CD8-positive, alpha-beta memory T cell (primary cell): ENCODE measurements around the gene DSCAM. TPM values are rescaled to one million over a fixed set of nuclear protein-coding genes. Genes with fewer than 3 reads are reported as not detected.

ENCODE experiments used
- CTCF ChIA-PET: fragments of 350-600 bp; sonication (Branson Sonifier 250); formaldehyde crosslinking; loops from one replicate; lab custom pipeline; 2021; ENCODE audit warnings: antibody characterized with exemption; lab: Charles Lee
- POLR2A ChIA-PET: fragments of 350-600 bp; sonication (Branson Sonifier 250); formaldehyde crosslinking; loops from one replicate; lab custom pipeline; 2021; ENCODE audit warnings: antibody characterized with exemption; lab: Charles Lee
- DNase-seq, 5 donors: peaks; one replicate each; pipeline versions ENCODE4 v3.0.0 to v3.0.0-alpha.2; 2020 to 2022; ENCODE audit warnings: mixed read lengths in 1 of 5
- H3K27ac ChIP-seq: one replicate; pipeline ENCODE4 v1.7.0; 2013; ENCODE audit warnings: low read depth, mild to moderate bottlenecking, low read length, moderate library complexity
- H3K27me3 ChIP-seq: 2 replicates; pipeline ENCODE4 v1.7.0; 2013; ENCODE audit warnings: low read length, mild to moderate bottlenecking; ENCODE audit not compliant: insufficient read depth, poor library complexity, severe bottlenecking
- H3K36me3 ChIP-seq: 2 replicates; pipeline ENCODE4 v1.7.0; 2013; ENCODE audit warnings: mild to moderate bottlenecking, low read length, moderate library complexity; ENCODE audit not compliant: insufficient read depth
- H3K4me1 ChIP-seq: 2 replicates; pipeline ENCODE4 v1.7.0; 2013; ENCODE audit warnings: mild to moderate bottlenecking, low read length, moderate library complexity; ENCODE audit not compliant: insufficient read depth
- H3K4me3 ChIP-seq: 2 replicates; pipeline ENCODE4 v1.7.0; 2013; ENCODE audit warnings: mild to moderate bottlenecking, low read length
- H3K9me3 ChIP-seq: 2 replicates; pipeline ENCODE4 v1.7.0; 2013; ENCODE audit warnings: mild to moderate bottlenecking, low read length
- H3K27ac Mint-ChIP-seq, 8 donors: one replicate each; pipeline ENCODE4 v1.8.0; 2020 to 2021; ENCODE audit warnings: mixed read lengths in 8 of 8, mild to moderate bottlenecking in 6 of 8, inconsistent platforms in 3 of 8, moderate library complexity in 3 of 8
- H3K27me3 Mint-ChIP-seq, 2 donors: one replicate each; pipeline ENCODE4 v1.8.0; 2020 to 2021; ENCODE audit warnings: mixed read lengths in 2 of 2, mild to moderate bottlenecking in 1 of 2, moderate library complexity in 1 of 2
- H3K36me3 Mint-ChIP-seq, 3 donors: one replicate each; pipeline ENCODE4 v1.8.0; 2020 to 2021; ENCODE audit warnings: mixed read lengths in 3 of 3, inconsistent platforms in 1 of 3, mild to moderate bottlenecking in 1 of 3
- H3K4me1 Mint-ChIP-seq, 3 donors: one replicate each; pipeline ENCODE4 v1.8.0; 2020 to 2021; ENCODE audit warnings: mixed read lengths in 3 of 3, inconsistent platforms in 1 of 3, mild to moderate bottlenecking in 1 of 3
- H3K4me3 Mint-ChIP-seq, 7 donors: one replicate each; pipeline ENCODE4 v1.8.0; 2020 to 2021; ENCODE audit warnings: mixed read lengths in 7 of 7, mild to moderate bottlenecking in 6 of 7, moderate library complexity in 4 of 7, inconsistent platforms in 2 of 7
- H3K9me3 Mint-ChIP-seq, 5 donors: one replicate each; pipeline ENCODE4 v1.8.0; 2020 to 2022; ENCODE audit warnings: mixed read lengths in 5 of 5, mild to moderate bottlenecking in 3 of 5, moderate library complexity in 2 of 5, inconsistent platforms in 1 of 5
- polyA plus RNA-seq: library from polyadenylated mRNA; unstranded; fragments of 300-500 nt; fragmentation: Illumina TruSeq; gene quantifications from one replicate; pipeline ENCODE4 v1.2.3, GENCODE V29; 2021
- total RNA-seq, 2 experiments: library from RNA; stranded (reverse); gene quantifications; one replicate each; pipeline ENCODE4 v1.2.3, GENCODE V29; 2021

The DSCAM gene
- total and polyA plus RNA-seq, 3 experiments from 2014 or later: not detected

DNA sequence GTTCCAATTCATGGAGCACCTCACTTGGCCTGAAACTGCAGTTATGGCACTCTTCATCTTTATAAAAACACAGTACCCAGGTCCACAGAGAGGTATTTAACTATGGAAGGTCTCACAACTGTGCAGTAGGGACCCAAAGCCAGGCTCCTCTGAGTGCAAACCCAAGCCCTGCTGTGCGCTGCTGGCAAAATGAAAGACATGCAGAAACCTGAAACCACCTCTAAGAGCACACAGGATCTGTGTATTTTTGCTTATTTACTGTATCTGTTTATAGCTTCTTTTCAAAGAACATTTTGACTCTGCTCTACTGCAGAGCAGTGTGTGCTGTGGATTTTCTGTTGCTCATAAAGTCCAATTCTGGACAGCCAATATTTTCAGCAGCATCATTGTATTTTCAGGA is 166.6 kb downstream of the DSCAM start:
- no peak for DNase-seq
- no peaks in the 10 kb centered on the region for H3K27me3 Mint-ChIP-seq
- Histone ChIP-seq H3K4me3 (no peak overlapping the region), H3K4me1 (no peaks in the 10 kb centered on the region), H3K27ac (no peak overlapping the region), H3K9me3 (no peaks in the 10 kb centered on the region), H3K36me3 (no peaks in the 10 kb centered on the region), H3K27me3 (no peaks in the 10 kb centered on the region)
- H3K4me1 Mint-ChIP-seq: no peaks in the 10 kb centered on the region
- no peak overlapping the region for H3K27ac Mint-ChIP-seq
- H3K36me3 Mint-ChIP-seq: no peaks in the 10 kb centered on the region
- peaks cover 11 to 15% (median 13%) of the 10 kb centered on the region in 5 donors for H3K9me3 Mint-ChIP-seq
- POLR2A ChIA-PET: no interaction called here
- H3K4me3 Mint-ChIP-seq: no peak overlapping the region
- CTCF ChIA-PET: interaction anchor here (0.6 kb wide), 1 partner anchor 25 kb away, joined by 3 read pairs; no protein-coding TSS in a partner anchor

- Mint-ChIP-seq H3K4me1 (no peaks in the 10 kb centered on the region), H3K9me3 (peaks cover 11 to 14% (median 12%) of the 10 kb centered on the region in 5 donors), H3K27me3 (peaks cover 0 to 1% of the 10 kb centered on the region in 2 donors), H3K36me3 (no peaks in the 10 kb centered on the region), H3K27ac (no peak overlapping the region), H3K4me3 (no peak overlapping the region)
- no peaks in the 10 kb centered on the region for H3K4me1 ChIP-seq
- no peaks in the 10 kb centered on the region for H3K27me3 ChIP-seq
- no peak for DNase-seq
- H3K9me3 ChIP-seq: no peaks in the 10 kb centered on the region
- H3K27ac ChIP-seq: no peak overlapping the region
- H3K36me3 ChIP-seq: no peaks in the 10 kb centered on the region
- ChIA-PET CTCF (no interaction called here), POLR2A (no interaction called here)
- no peak overlapping the region for H3K4me3 ChIP-seq
These were observed 168.2 kb downstream of the DSCAM start for GRCh38 chr21:40678681-40679284.

DNA sequence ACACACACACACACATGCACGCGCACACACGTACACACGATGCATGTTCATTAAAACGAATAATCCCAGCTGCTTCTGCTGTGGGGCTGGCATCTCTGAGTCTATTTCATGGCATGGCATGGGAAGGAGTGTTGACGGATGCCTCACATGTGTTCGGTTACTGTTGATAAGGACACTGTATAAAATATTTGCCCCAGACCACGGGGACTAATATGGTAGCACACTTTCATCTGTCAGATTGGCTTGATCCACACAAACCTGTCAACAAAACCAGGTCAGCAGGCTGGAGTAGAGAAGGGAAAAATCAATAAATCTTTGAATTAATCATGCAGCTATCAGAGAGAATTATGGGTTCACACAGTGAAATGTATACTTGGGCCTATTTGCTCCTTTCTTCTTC is 171.9 kb downstream of the DSCAM start:
- Mint-ChIP-seq H3K27me3 (peaks cover 0 to 1% of the 10 kb centered on the region in 2 donors), H3K36me3 (no peaks in the 10 kb centered on the region), H3K9me3 (peaks cover 0 to 3% (median 2%) of the 10 kb centered on the region in 5 donors), H3K27ac (no peak overlapping the region), H3K4me3 (no peak overlapping the region), H3K4me1 (no peaks in the 10 kb centered on the region)
- Histone ChIP-seq H3K27me3 (no peaks in the 10 kb centered on the region), H3K4me1 (no peaks in the 10 kb centered on the region), H3K27ac (no peak overlapping the region), H3K36me3 (no peaks in the 10 kb centered on the region), H3K4me3 (no peak overlapping the region), H3K9me3 (no peaks in the 10 kb centered on the region)
- CTCF ChIA-PET: no interaction called here
- POLR2A ChIA-PET: no interaction called here
- no peak for DNase-seq

GRCh38 chr21:40672602-40673001 is 174.4 kb downstream of the DSCAM start:
- ChIA-PET CTCF (no interaction called here), POLR2A (no interaction called here)
- no peak overlapping the region for H3K4me3 ChIP-seq
- no peaks in the 10 kb centered on the region for H3K9me3 ChIP-seq
- Mint-ChIP-seq H3K27ac (peak overlapping the region in 1 of 8 donors; percentile 4), H3K4me1 (no peaks in the 10 kb centered on the region), H3K4me3 (no peak overlapping the region), H3K27me3 (peaks cover 0 to 1% of the 10 kb centered on the region in 2 donors), H3K9me3 (peaks cover 0 to 3% (median 2%) of the 10 kb centered on the region in 5 donors), H3K36me3 (no peaks in the 10 kb centered on the region)
- no peaks in the 10 kb centered on the region for H3K4me1 ChIP-seq
- H3K36me3 ChIP-seq: no peaks in the 10 kb centered on the region
- H3K27ac ChIP-seq: no peak overlapping the region
- DNase-seq: no peak
- no peaks in the 10 kb centered on the region for H3K27me3 ChIP-seq

- Mint-ChIP-seq H3K27me3 (peaks cover 0 to 1% of the 10 kb centered on the region in 2 donors), H3K27ac (no peak overlapping the region), H3K4me3 (no peak overlapping the region), H3K9me3 (peaks cover 2 to 6% (median 4%) of the 10 kb centered on the region in 5 donors), H3K4me1 (no peaks in the 10 kb centered on the region), H3K36me3 (no peaks in the 10 kb centered on the region)
- DNase-seq: no peak
- Histone ChIP-seq H3K36me3 (no peaks in the 10 kb centered on the region), H3K9me3 (no peaks in the 10 kb centered on the region), H3K27ac (no peak overlapping the region), H3K4me1 (no peaks in the 10 kb centered on the region), H3K27me3 (no peaks in the 10 kb centered on the region), H3K4me3 (no peak overlapping the region)
- ChIA-PET CTCF (no interaction called here), POLR2A (no interaction called here)
These were observed 175.2 kb downstream of the DSCAM start for GRCh38 chr21:40671716-40672115.

DNA sequence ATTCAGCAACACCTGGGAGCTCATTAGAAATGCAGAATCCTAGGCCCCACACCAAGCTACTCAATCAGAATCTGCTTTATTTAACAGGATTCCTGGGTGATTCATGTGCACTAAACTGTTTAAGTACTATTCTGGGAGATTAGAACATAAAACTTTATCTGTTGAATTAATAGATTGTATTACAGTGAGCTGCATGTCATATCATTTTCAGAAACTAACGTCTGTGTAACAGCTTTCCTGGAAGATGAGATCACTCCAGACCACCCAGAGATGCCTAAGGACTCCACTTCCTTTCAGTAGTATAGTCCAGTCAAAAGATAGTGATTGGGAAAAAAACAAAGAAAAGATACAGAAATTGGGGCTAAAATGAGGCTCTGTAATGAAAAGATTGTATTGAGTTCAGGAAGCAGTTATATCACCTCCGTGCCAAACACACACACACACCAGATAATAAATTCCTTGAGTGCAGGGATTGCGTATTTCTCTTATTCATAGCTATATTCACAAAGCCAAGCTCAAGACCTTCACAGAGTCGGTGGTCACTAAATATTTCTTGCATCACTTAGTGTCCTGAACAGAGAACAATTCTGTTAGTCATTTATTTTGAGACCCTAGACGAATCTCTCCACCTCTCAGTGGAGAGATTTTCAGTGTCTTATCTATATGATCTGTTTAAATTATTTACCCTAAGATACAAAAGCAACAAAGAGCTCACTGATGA is 178.2 kb downstream of the DSCAM start:
- Histone ChIP-seq H3K27me3 (no peaks in the 10 kb centered on the region), H3K36me3 (no peaks in the 10 kb centered on the region), H3K4me1 (no peaks in the 10 kb centered on the region), H3K27ac (no peak overlapping the region), H3K4me3 (no peak overlapping the region), H3K9me3 (no peaks in the 10 kb centered on the region)
- no peaks in the 10 kb centered on the region for H3K36me3 Mint-ChIP-seq
- ChIA-PET POLR2A (no interaction called here), CTCF (no interaction called here)
- no peak for DNase-seq
- H3K4me1 Mint-ChIP-seq: no peaks in the 10 kb centered on the region
- no peaks in the 10 kb centered on the region for H3K27me3 Mint-ChIP-seq
- no peak overlapping the region for H3K27ac Mint-ChIP-seq
- peaks cover 0 to 10% (median 4%) of the 10 kb centered on the region in 5 donors for H3K9me3 Mint-ChIP-seq
- no peak overlapping the region for H3K4me3 Mint-ChIP-seq

GRCh38 chr21:40667967-40668366 is 179.0 kb downstream of the DSCAM start:
- DNase-seq: no peak
- H3K9me3 ChIP-seq: no peaks in the 10 kb centered on the region
- H3K4me3 ChIP-seq: no peak overlapping the region
- Mint-ChIP-seq H3K36me3 (no peaks in the 10 kb centered on the region), H3K27ac (no peak overlapping the region), H3K9me3 (peaks cover 0 to 10% (median 4%) of the 10 kb centered on the region in 5 donors), H3K4me1 (no peaks in the 10 kb centered on the region), H3K27me3 (no peaks in the 10 kb centered on the region), H3K4me3 (no peak overlapping the region)
- H3K27me3 ChIP-seq: no peaks in the 10 kb centered on the region
- H3K4me1 ChIP-seq: no peaks in the 10 kb centered on the region
- ChIA-PET POLR2A (no interaction called here), CTCF (no interaction called here)
- H3K27ac ChIP-seq: no peak overlapping the region
- H3K36me3 ChIP-seq: no peaks in the 10 kb centered on the region

- H3K36me3 Mint-ChIP-seq: no peaks in the 10 kb centered on the region
- DNase-seq: no peak
- Histone ChIP-seq H3K9me3 (no peaks in the 10 kb centered on the region), H3K36me3 (no peaks in the 10 kb centered on the region), H3K27me3 (no peaks in the 10 kb centered on the region), H3K4me1 (no peaks in the 10 kb centered on the region), H3K4me3 (no peak overlapping the region), H3K27ac (no peak overlapping the region)
- no peak overlapping the region for H3K27ac Mint-ChIP-seq
- POLR2A ChIA-PET: no interaction called here
- no peaks in the 10 kb centered on the region for H3K4me1 Mint-ChIP-seq
- H3K4me3 Mint-ChIP-seq: no peak overlapping the region
- peaks cover 0 to 14% (median 4%) of the 10 kb centered on the region in 5 donors for H3K9me3 Mint-ChIP-seq
- CTCF ChIA-PET: no interaction called here
- H3K27me3 Mint-ChIP-seq: peaks cover 0 to 1% of the 10 kb centered on the region in 2 donors
These were observed 184.1 kb downstream of the DSCAM start for GRCh38 chr21:40662889-40663288.
